ENCODE results near the gene GOT2.

GRCh38 chr16:58678716-58679115 lies 55.4 kb downstream of the GOT2 start:
- TF ChIP-seq CTCF (IDR thresholded peaks at IDR 0.05) = peak; percentile 50 to 80 (median 60)
- no peak for TF ChIP-seq POLR2A (IDR thresholded peaks at IDR 0.05)

All from right lobe of liver (tissue), 4 donors.